Caki2 (cell line): ENCODE data around the gene AHDC1. TPM values are rescaled to one million over a fixed set of nuclear protein-coding genes. Genes with fewer than 3 reads are reported as not detected.
"Not testable (repeated sequence)": the region's sequence is repeated elsewhere in the genome, so short reads cannot be mapped to it uniquely, and the experiment has no call there.

Source experiments
- DNase-seq: peaks from one replicate; pipeline ENCODE4 v3.0.0-alpha.2; 2015; ENCODE audit warnings: low read depth
- in situ Hi-C: cut with HindIII; loops from 2 replicates; pipeline ENCODE4 v1.10.0; 2016; ENCODE audit warnings: low sequenced_read_pairs, low pct_unique_long_range_greater_than_20kb, mixed read lengths
- total RNA-seq: library from RNA; depleted of rRNA; stranded (reverse); fragments of >200 nt; shearing (Covaris generic); gene quantifications from 2 replicates; pipeline ENCODE4 v1.2.3, GENCODE V29; 2014; ENCODE audit warnings: low replicate concordance

The AHDC1 gene
- total RNA-seq, 1 experiment from 2014 or later, result 0.41 TPM

GRCh38 chr1:27517301-27517700, 86.6 kb downstream of the AHDC1 start:
- in situ Hi-C loops, result no loop called here
- DNase-seq, result no peak

GRCh38 chr1:27515626-27516025, 88.3 kb downstream of the AHDC1 start:
- in situ Hi-C loops, result no loop called here
- DNase-seq, result no peak

- in situ Hi-C loops, result no loop called here
- no peak for DNase-seq
Measured at GRCh38 chr1:27513958-27514357, 90.0 kb downstream of the AHDC1 start.

GRCh38 chr1:27513528-27513927, 90.4 kb downstream of the AHDC1 start:
- no peak for DNase-seq
- in situ Hi-C loops, result no loop called here

GRCh38 chr1:27509127-27510080, 94.5 kb downstream of the AHDC1 start:
- DNase-seq, result no peak
- in situ Hi-C loops, result no loop called here

- no peak for DNase-seq
- in situ Hi-C loops, result no loop called here
Measured at GRCh38 chr1:27507960-27508665, 95.8 kb downstream of the AHDC1 start.

GRCh38 chr1:27506703-27507102, 97.2 kb downstream of the AHDC1 start:
- no peak for DNase-seq
- in situ Hi-C loops, result no loop called here

GRCh38 chr1:27505420-27505680, 98.6 kb downstream of the AHDC1 start:
- in situ Hi-C loops, result no loop called here

GRCh38 chr1:27504588-27505419, 99.1 kb downstream of the AHDC1 start:
- in situ Hi-C loops, result no loop called here
- no peak for DNase-seq

More at GRCh38 chr1:27505420-27505680, 98.6 kb downstream of the AHDC1 start:
- no peak for DNase-seq

- in situ Hi-C loops, result no loop called here
- DNase-seq, result no peak
Measured at GRCh38 chr1:27503844-27504587, 99.9 kb downstream of the AHDC1 start.

- no peak for DNase-seq
- in situ Hi-C loops, result no loop called here
Measured at GRCh38 chr1:27503033-27503432, 100.9 kb downstream of the AHDC1 start.

GRCh38 chr1:27501159-27501558, 102.8 kb downstream of the AHDC1 start:
- DNase-seq, in situ Hi-C loops: not testable (repeated sequence)

GRCh38 chr1:27499142-27499541, 104.8 kb downstream of the AHDC1 start:
- no peak for DNase-seq
- in situ Hi-C loops, result no loop called here

GRCh38 chr1:27496604-27497155, 107.3 kb downstream of the AHDC1 start:
- in situ Hi-C loops, result no loop called here

GRCh38 chr1:27492796-27493195, 111.1 kb downstream of the AHDC1 start:
- in situ Hi-C loops, result no loop called here
- no peak for DNase-seq

More at GRCh38 chr1:27496604-27497155, 107.3 kb downstream of the AHDC1 start:
- no peak for DNase-seq

- in situ Hi-C loops, result no loop called here
- no peak for DNase-seq
Measured at GRCh38 chr1:27491748-27492700, 111.9 kb downstream of the AHDC1 start.
